HTR-8/SVneo (cell line): Measurements from ENCODE around the gene SNX30.

ENCODE experiments used
- DNase-seq: peaks from one replicate; pipeline ENCODE4 v3.0.0; 2011; ENCODE audit warnings: low spot score, mixed read lengths; ENCODE audit not compliant: insufficient read length
- FAIRE-seq: peaks from 2 replicates; lab custom pipeline; 2011; peaks lifted over from hg19 to GRCh38; lab: Jason Lieb, UNC

The SNX30 gene

DNA sequence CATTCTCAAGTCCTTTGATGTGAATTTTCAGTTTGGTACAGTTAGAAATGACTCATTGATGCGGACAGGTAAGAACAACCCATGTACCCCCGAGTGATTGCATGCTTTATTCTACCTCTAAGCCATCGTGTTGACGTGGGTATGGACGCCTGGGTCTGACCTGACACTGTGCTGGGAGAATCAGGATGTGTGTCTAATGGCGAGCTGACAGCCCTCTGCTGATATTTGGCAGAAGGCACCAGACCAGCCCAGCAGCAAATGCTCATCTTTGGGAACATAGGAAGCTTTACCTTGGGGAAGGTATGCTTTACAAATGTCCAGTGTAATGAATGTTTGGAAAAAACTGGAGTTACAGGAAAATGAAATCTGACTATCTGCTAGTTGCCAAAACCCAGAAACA is 120.0 kb downstream of the SNX30 start:
- DNase-seq (no peak), FAIRE-seq (no peak)

DNA sequence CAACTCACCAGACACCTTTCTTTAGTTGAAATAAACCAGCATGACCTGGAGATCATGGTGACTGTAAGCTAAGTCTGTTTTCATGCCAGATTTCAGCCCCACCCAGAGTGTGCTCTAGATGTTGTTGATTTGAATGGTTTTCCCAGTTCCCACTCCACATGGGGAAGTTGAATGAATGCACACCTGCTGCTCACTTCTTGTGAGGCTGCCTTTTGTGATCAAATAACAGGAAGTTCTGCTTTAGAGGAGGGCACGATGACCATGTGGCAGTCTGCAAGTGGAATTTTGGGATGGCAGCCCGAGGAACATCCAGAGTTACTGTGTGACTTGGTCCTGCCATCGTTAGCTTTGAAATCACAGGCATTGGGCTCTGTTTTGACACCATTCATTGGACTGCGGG is 121.5 kb downstream of the SNX30 start:
- FAIRE-seq, result no peak
- no peak for DNase-seq

DNA sequence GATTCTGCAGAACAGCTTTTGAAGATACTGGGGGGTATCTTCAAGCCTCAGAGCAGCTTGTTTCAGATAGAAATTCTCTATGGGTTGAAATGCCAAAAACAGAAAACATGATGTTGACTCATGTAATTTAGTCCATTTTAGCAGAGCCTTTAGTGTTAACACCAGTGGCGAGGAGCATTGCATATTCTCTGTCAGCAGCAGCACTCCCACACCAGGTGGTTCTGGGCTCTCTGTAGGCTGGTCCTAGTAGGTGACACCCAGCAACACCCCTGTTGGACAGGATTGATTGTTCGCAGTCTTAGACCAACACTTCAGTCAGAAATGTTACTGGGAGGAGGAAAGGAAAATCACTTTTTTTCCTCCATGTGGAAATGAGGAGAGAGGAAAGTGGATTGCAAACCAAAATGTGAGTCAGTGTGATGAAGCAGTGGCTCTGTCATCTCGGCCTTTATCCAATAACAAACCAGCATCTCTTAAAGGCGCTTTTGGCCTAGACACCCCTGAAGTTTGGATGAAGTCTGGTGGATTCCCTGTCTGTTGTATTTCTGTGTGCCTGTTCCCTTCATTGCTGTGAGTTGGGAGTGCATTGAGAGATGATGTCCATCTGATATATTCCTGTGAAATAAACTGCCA is 123.3 kb downstream of the SNX30 start:
- no peak for DNase-seq

GRCh38 chr9:112878752-112879151 is 128.2 kb downstream of the SNX30 start:
- DNase-seq, result no peak
- no peak for FAIRE-seq

More for the DNA sequence above, 123.3 kb downstream of the SNX30 start:
- FAIRE-seq, result no peak

- FAIRE-seq (no peak), DNase-seq (no peak)
These were observed 130.1 kb downstream of the SNX30 start for GRCh38 chr9:112880650-112881049.

- DNase-seq (peak; percentile 53), FAIRE-seq (peak; percentile 91)
These were observed 130.8 kb downstream of the SNX30 start for GRCh38 chr9:112881331-112881730.

- DNase-seq, result peak; percentile 75
- FAIRE-seq, result no peak
These were observed 133.5 kb downstream of the SNX30 start for GRCh38 chr9:112884101-112884500.

DNA sequence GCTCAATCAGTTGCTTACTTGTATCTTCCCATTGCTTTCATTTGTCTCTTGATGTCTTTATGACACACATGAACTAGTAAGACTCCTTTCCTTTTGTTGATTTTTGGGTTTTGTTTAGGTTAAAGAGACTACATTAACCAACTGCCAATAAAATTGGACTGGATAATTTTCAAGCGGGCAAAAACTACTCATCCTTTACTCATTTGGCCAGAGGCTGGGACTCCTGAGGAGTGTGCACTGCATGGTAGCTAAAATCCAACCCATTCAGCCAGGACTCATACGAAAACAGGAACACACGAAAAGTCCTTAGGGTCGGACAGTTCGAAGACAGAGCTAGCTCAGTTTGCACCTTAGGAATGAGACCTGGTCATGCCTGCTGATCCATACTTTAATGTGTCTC is 134.2 kb downstream of the SNX30 start:
- DNase-seq (no peak), FAIRE-seq (no peak)

DNA sequence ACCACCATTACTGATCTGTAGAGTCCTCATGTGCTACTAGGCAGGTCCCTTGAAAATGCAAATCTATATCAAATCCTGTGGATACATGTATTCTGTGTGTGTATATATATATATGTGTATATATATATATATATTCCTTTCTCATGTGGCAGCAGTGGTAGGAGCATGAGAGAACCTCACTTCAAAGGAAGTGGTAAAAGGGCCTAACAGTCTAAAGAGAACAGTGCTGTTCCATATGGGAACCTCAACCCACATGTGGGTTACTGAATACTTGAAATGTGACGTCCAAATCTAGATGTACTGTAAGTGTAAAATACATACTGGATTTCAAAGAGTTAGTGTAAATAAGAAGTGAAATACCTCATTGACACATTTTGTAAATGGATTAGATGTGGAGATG is 134.8 kb downstream of the SNX30 start:
- DNase-seq, result no peak
- FAIRE-seq, result no peak

GRCh38 chr9:112886351-112886750 is 135.8 kb downstream of the SNX30 start:
- no peak for FAIRE-seq
- no peak for DNase-seq

DNA sequence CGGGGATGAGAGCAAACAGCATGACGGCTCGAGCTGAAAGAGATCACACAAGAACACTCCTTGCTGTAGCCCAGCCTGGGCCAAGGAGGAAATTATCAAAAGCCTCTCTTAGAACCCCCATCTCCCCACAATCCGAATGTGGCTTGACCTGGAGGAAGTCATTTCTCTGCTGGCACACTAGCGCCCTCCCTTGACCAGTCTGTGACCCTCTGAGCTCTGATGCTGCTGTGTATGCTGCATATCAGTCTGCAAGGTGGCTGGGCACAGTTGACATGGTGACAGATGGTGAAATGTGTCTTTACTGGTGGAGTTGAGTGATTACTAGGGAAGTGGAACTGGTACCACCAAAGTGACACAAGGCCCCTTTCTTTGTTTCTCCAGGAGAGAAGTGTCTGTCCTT is 136.8 kb downstream of the SNX30 start:
- no peak for DNase-seq
- FAIRE-seq, result no peak

DNA sequence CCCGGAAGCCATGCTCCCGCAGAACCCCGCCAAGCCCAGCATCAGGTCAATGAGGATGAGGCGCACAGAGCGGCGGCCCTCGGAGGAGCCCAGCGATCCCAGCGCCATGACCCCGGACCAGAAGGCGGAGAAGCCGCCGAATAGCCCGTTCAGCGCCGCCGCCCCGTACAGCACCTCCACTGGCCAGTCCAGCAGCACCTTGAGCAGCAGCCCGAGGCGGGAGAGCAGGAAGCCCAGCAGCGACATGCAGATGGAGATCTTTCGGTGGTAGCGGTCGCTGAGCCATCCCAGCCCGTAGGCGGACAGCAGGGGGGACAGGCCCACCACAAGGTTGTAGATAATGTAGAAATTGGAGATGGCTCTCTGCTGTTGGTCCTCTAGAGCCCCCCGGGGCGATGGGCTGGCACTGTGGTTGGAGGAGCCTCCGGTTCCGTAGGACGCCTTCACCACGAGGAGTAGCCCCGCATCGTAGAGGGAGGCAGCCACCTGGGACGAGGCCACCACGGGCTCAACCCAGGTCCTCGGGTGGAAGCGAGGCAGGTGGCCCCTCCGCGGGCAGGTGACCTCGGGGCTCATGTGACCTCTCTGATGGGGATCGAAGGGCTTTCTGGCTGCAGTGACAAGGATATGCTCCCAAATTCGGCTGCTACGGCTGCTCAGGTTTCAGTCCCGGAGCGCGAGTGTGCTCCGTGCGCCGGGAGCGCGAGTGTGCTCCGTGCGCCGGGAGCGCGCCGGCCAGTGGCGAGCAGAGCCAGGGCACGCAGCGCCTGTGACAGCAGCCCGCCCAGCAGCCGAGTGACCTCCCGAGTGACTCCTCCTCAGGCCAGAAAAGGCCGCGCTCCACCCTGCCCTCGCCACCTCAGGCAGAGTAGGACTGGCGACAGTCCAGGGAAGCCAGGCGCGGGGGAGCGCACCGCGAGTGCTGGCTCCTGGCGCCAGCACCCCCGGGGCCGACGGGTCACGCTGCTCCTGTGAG is 139.8 kb downstream of the SNX30 start, which contains the start of gene SLC46A2:
TSS of gene SLC46A2 (minus strand) at position 771 of the 976 bp plus-strand sequence. CDS start at position 576, 195 bp downstream.
- no peak for FAIRE-seq

DNA sequence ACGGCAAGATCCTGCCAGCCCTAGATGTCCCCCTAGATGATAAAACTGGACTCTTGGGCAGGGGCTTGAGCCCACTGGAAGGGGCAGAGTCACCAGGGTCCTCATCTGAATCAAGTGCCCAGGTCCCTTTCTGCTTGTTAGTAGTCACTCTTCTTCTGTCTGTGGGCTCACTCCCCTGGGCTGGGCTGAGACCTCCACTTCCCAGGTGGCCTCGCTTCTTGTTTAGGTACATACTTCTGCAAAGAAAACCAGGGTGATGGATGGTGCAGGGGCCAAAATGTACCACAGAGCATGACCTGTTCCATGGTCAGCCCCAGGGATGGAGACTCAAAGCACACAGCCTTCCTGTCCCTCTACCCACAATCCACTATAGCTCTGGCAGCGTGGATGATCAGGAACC is 141.0 kb downstream of the SNX30 start:
- FAIRE-seq (no peak), DNase-seq (no peak)

More for the DNA sequence above, 139.8 kb downstream of the SNX30 start, which contains the start of gene SLC46A2:
- DNase-seq, result no peak

- FAIRE-seq (no peak), DNase-seq (no peak)
These were observed 142.4 kb downstream of the SNX30 start for GRCh38 chr9:112892981-112893380.

DNA sequence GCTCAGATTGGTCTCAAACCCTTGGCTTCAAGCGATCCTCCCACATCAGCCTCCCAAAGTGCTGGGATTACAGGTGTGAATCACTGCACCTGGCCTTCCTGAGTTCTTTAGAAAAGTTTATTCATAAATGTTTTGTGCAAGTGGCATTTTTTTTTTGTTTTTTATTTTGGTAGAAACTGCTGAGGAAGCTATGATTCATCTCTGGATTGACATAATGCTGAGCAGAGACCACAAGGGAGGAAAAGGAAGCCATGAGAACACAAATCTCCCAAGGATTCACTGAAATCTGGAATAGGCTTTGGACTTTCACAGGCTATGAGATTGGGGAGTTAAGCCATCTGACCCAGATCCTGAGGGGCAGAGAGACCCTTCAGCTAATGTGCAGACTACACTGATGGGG is 143.5 kb downstream of the SNX30 start:
- FAIRE-seq, result no peak
- DNase-seq, result no peak

DNA sequence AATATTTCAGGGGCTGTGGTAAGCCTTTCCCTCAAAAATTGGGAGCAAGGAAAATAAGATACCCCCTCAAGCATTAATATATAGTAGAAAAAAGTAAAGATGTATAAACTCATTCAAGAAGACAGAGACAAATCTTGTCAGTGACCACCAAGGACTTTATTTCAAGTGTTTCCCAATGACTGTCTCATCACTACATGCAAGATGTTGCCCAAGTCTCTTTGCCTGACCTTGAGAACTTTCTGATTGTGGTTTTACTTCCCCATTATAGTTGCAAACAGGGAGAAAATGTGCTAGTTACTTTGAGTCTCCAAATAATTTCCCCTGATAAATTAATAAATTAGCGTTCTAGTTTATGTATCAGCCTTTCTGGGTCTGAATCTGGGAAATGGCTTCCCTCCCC is 144.1 kb downstream of the SNX30 start:
- FAIRE-seq (no peak), DNase-seq (no peak)

GRCh38 chr9:112896131-112896530 is 145.6 kb downstream of the SNX30 start:
- DNase-seq, result no peak
- no peak for FAIRE-seq

DNA sequence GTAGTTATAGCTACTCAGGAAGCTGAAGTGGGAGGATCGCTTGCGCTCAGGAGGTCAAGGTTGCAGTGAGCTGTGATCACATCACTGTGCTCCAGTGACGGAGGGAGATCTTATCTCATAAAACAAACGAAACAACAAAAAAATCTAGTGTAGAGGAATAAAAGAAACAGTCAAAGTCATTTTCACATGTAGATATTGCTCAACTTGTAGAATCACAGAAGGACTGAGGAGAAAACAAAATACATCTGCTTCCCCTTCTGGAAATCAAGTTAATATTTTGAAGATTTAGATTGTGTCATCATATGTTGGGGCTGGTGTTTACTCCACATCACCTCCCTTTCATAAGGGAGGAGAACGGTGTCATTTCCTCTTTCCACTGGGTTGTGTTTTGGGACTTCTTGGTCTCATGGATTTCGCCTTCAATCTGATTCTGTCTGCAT is 148.3 kb downstream of the SNX30 start:
- no peak for FAIRE-seq
- DNase-seq, result no peak

- no peak for FAIRE-seq
- DNase-seq, result no peak
These were observed 149.9 kb downstream of the SNX30 start for GRCh38 chr9:112900488-112900887.

- FAIRE-seq, result no peak
These were observed 150.3 kb downstream of the SNX30 start for GRCh38 chr9:112900901-112901300.

GRCh38 chr9:112905084-112905483 is 154.5 kb downstream of the SNX30 start:
- FAIRE-seq (no peak), DNase-seq (no peak)

More at GRCh38 chr9:112900901-112901300, 150.3 kb downstream of the SNX30 start:
- no peak for DNase-seq
